Measurements from ENCODE around the gene TTC3. TPM values are rescaled to one million over a fixed set of nuclear protein-coding genes. Genes with fewer than 3 reads are reported as not detected.

TTC3 gene, protein sequence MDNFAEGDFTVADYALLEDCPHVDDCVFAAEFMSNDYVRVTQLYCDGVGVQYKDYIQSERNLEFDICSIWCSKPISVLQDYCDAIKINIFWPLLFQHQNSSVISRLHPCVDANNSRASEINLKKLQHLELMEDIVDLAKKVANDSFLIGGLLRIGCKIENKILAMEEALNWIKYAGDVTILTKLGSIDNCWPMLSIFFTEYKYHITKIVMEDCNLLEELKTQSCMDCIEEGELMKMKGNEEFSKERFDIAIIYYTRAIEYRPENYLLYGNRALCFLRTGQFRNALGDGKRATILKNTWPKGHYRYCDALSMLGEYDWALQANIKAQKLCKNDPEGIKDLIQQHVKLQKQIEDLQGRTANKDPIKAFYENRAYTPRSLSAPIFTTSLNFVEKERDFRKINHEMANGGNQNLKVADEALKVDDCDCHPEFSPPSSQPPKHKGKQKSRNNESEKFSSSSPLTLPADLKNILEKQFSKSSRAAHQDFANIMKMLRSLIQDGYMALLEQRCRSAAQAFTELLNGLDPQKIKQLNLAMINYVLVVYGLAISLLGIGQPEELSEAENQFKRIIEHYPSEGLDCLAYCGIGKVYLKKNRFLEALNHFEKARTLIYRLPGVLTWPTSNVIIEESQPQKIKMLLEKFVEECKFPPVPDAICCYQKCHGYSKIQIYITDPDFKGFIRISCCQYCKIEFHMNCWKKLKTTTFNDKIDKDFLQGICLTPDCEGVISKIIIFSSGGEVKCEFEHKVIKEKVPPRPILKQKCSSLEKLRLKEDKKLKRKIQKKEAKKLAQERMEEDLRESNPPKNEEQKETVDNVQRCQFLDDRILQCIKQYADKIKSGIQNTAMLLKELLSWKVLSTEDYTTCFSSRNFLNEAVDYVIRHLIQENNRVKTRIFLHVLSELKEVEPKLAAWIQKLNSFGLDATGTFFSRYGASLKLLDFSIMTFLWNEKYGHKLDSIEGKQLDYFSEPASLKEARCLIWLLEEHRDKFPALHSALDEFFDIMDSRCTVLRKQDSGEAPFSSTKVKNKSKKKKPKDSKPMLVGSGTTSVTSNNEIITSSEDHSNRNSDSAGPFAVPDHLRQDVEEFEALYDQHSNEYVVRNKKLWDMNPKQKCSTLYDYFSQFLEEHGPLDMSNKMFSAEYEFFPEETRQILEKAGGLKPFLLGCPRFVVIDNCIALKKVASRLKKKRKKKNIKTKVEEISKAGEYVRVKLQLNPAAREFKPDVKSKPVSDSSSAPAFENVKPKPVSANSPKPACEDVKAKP (N-terminal part only)
- total RNA-seq: 163 and 275 TPM in 2 replicates

DNA sequence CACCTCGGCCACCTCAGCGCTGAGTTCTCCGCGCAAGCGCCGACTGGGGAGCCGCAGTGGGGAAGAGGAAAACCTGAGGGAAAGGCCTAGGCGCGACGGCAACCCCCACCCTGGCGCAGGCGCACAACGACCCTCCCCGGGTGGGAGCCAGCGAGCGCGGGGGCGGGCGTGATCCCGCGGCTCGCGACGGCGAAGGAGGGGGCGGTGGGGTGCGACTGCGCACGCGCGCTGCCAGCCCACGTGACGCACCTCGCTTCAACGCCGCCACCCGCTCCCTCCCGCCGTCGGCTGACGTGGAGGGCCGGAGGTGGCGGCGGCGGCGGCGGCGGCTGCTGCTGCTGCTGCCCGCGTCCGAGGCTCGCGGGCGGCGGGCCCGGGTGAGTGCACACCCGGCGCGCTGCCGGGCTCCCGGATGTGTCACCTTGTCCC is at the start of gene TTC3, which contains the start of gene PIGP:
Gene TTC3, plus strand, starts transcription at position 267 of the 429 bp plus-strand sequence. CDS start 14,004 bp downstream, outside the sequence.
Gene PIGP, minus strand, starts transcription at position 84 of the 429 bp plus-strand sequence. CDS start 556 bp downstream, outside the sequence.

Small RNA genes lying within 50 kb of the gene (small RNA-seq; reads per million reads assigned to genes)
- gene RN7SL678P (not detected), gene RNU6-696P (not detected)

Other genes with a start within 250 kb of the TTC3 start
- 24.3 and 27.1 TPM in 2 replicates for gene HLCS, start 106.6 kb upstream of the TTC3 start, total RNA-seq
- 0.33 and 0.79 TPM in 2 replicates for gene RIPPLY3, start 66.6 kb upstream of the TTC3 start, total RNA-seq
- gene PIGP, start 183 bp upstream of the TTC3 start, total RNA-seq: 7.1 and 15.4 TPM in 2 replicates
- 27.1 and 36.4 TPM in 2 replicates for gene VPS26C, start 194.1 kb downstream of the TTC3 start, total RNA-seq

Measured in placental epithelial cell (primary cell).